K562 (cell line): ENCODE data around the gene CAMK1D. TPM values are rescaled to one million over a fixed set of nuclear protein-coding genes. Genes with fewer than 3 reads are reported as not detected.

Source experiments
- ATAC-seq: fragments of 200-7000 bp; cut with Tn5 transposase; 3 replicates; pipeline ENCODE4 v1.9.1; 2020; ENCODE audit warnings: moderate library complexity
- BruUV-seq: library from RNA; stranded (reverse); fragments of 400-500 nt; replicated peaks from 2 replicates; lab custom pipeline; 2021; lab: Mats Ljungman, UMichigan
- CTCF ChIA-PET: fragments of 300-600 bp; formaldehyde crosslinking; extraction: SDS; loops from one replicate; lab custom pipeline; 2021; ENCODE audit warnings: low intra/inter-chr PET ratio; lab: Yijun Ruan, JAX
- POLR2A ChIA-PET: fragments of 300-600, 350-650 bp; sonication (Branson Sonifier 250); formaldehyde crosslinking; extraction: SDS; loops from one replicate; lab custom pipeline; 2021; ENCODE audit warnings: antibody characterized with exemption, inconsistent platforms; lab: Yijun Ruan, JAX
- DNase-seq, 4 experiments: peaks; one replicate each; pipeline versions ENCODE4 v3.0.0 to v3.0.0-alpha.2; 2011 to 2018; ENCODE audit warnings: low spot score in 3 of 4, mixed read lengths in 3 of 4; ENCODE audit errors: extremely low read depth in 1 of 4
- FAIRE-seq: peaks from 2 replicates; lab custom pipeline; 2011; peaks lifted over from hg19 to GRCh38; lab: Jason Lieb, UNC
- H2AFZ ChIP-seq: 2 replicates; pipeline ENCODE4 v1.6.0; 2011; ENCODE audit warnings: low read depth, low read length, control low read depth, inconsistent platforms
- H3K27ac ChIP-seq: fragments of 200-600 bp; 3 replicates; pipeline ENCODE4 v1.8.0; 2011; ENCODE audit warnings: low read depth, mild to moderate bottlenecking, control low read depth, inconsistent platforms, low read length, moderate library complexity, mixed read lengths; ENCODE audit errors: extremely low read depth
- H3K27me3 ChIP-seq, 2 experiments: fragments of 300-600 bp in 1 of 2; 2 replicates in 1 of 2; 3 replicates in 1 of 2; pipeline versions ENCODE4 v1.6.0 to v1.8.0; 2011; ENCODE audit warnings: inconsistent platforms in 2 of 2, low read length in 2 of 2, mild to moderate bottlenecking in 1 of 2, mixed read lengths in 1 of 2, moderate library complexity in 1 of 2; ENCODE audit not compliant: control insufficient read depth in 2 of 2, insufficient read depth in 2 of 2
- H3K36me3 ChIP-seq: fragments of 300-600 bp; 3 replicates; pipeline ENCODE4 v1.8.0; 2011; ENCODE audit warnings: mild to moderate bottlenecking, low read length, inconsistent platforms; ENCODE audit not compliant: control insufficient read depth, insufficient read depth
- H3K4me1 ChIP-seq, 2 experiments: fragments of 200-600 bp in 1 of 2; replicated peaks in 1 of 2; 2 replicates in 1 of 2; 3 replicates in 1 of 2; pipeline versions ENCODE4 v1.5.1 to v1.8.0; 2011; ENCODE audit warnings: inconsistent platforms in 2 of 2, low read length in 2 of 2, mild to moderate bottlenecking in 1 of 2, mixed read lengths in 1 of 2, moderate library complexity in 1 of 2; ENCODE audit not compliant: control insufficient read depth in 2 of 2, insufficient read depth in 2 of 2
- H3K4me2 ChIP-seq: 2 replicates; pipeline ENCODE4 v1.6.1; 2011; ENCODE audit warnings: low read length, control low read depth, inconsistent platforms, mixed read lengths; ENCODE audit not compliant: insufficient read depth
- H3K4me3 ChIP-seq: fragments of 200-600 bp; sonication (generic), shearing (Covaris generic); 2 replicates; pipeline ENCODE4 v1.5.1; 2016; ENCODE audit warnings: control low read depth, inconsistent platforms
- H3K79me2 ChIP-seq: fragments of 200-600 bp; 3 replicates; pipeline ENCODE4 v1.8.0; 2011; ENCODE audit warnings: low read length, inconsistent platforms; ENCODE audit not compliant: control insufficient read depth, insufficient read depth
- H3K9ac ChIP-seq, 2 experiments: 2 replicates each; pipeline versions ENCODE4 v1.6.0 to v1.6.1; 2011; ENCODE audit warnings: low read depth in 2 of 2, low read length in 2 of 2, control low read depth in 1 of 2, inconsistent platforms in 1 of 2, mild to moderate bottlenecking in 1 of 2, mixed read lengths in 1 of 2; ENCODE audit not compliant: insufficient read depth in 1 of 2
- H3K9me1 ChIP-seq: one replicate; pipeline ENCODE4 v1.6.0; 2011; ENCODE audit warnings: inconsistent platforms, mild to moderate bottlenecking, low read length, moderate library complexity; ENCODE audit not compliant: control insufficient read depth, insufficient read depth
- H3K9me3 ChIP-seq: replicated peaks from 2 replicates; pipeline ENCODE4 v1.5.1; 2011; ENCODE audit warnings: low read depth, low read length, inconsistent platforms; ENCODE audit not compliant: control insufficient read depth, insufficient read depth
- H4K20me1 ChIP-seq: replicated peaks from 2 replicates; pipeline ENCODE4 v1.6.1; 2011; ENCODE audit warnings: low read length, inconsistent platforms, mixed read lengths; ENCODE audit not compliant: control insufficient read depth, insufficient read depth
- CTCF ChIP-seq, 3 experiments: IDR thresholded peaks in 2 of 3; conservative IDR thresholded peaks in 1 of 3; 2 replicates each; pipeline ENCODE4 v1.5.1; 2011 to 2012; ENCODE audit warnings: low read length in 3 of 3, mild to moderate bottlenecking in 3 of 3, control low read depth in 2 of 3, improper control_type of control experiment in 1 of 3, inconsistent platforms in 1 of 3, low read depth in 1 of 3, mixed read lengths in 1 of 3, moderate library complexity in 1 of 3; ENCODE audit not compliant: insufficient read depth in 2 of 3
- E2F4 ChIP-seq: sonication (generic); formaldehyde crosslinking; IDR thresholded peaks from 2 replicates; pipeline ENCODE4 v1.8.0; 2022; ENCODE audit warnings: mild to moderate bottlenecking, low read depth, missing genetic modification reagents
- FOS ChIP-seq: IDR thresholded peaks from 3 replicates; pipeline ENCODE4 v1.6.1; 2011; ENCODE audit not compliant: insufficient read length; ENCODE audit errors: extremely low read depth
- PHF20 ChIP-seq: fragments of 450-650 bp; IDR thresholded peaks from 2 replicates; pipeline ENCODE4 v1.6.1; 2018; ENCODE audit not compliant: partially characterized antibody
- PHF21A ChIP-seq: fragments of 450-650 bp; IDR thresholded peaks from 2 replicates; pipeline ENCODE4 v1.6.1; 2017; ENCODE audit warnings: low read depth, borderline replicate concordance
- POLR2A ChIP-seq: fragments of 450-650 bp; conservative IDR thresholded peaks from 2 replicates; pipeline ENCODE4 v1.6.1; 2016
- POLR2H ChIP-seq: IDR thresholded peaks from 2 replicates; pipeline ENCODE4 v1.6.1; 2016; ENCODE audit warnings: missing genetic modification characterization, low read depth, mild to moderate bottlenecking, control low read depth, missing compliant biosample characterization, moderate library complexity
- PTRF ChIP-seq: fragments of 450-650 bp; IDR thresholded peaks from 2 replicates; pipeline ENCODE4 v1.6.1; 2016; ENCODE audit warnings: mild to moderate bottlenecking, missing genetic modification characterization, missing compliant biosample characterization
- RAD21 ChIP-seq, 2 experiments: fragments of 250-450 bp in 1 of 2; fragments of 450-650 bp in 1 of 2; sonication (Bioruptor Pico) in 1 of 2; formaldehyde crosslinking in 1 of 2; IDR thresholded peaks in 1 of 2; conservative IDR thresholded peaks in 1 of 2; 2 replicates each; pipeline versions ENCODE4 v1.4.0 to v1.8.0; 2020 to 2022; ENCODE audit warnings: mild to moderate bottlenecking in 2 of 2, moderate library complexity in 1 of 2
- RAD51 ChIP-seq: fragments of 450-650 bp; IDR thresholded peaks from 2 replicates; pipeline ENCODE4 v1.7.1; 2016; ENCODE audit warnings: low read depth, mild to moderate bottlenecking, borderline replicate concordance
- USF1 ChIP-seq: sonication (generic); formaldehyde crosslinking; IDR thresholded peaks from 2 replicates; pipeline ENCODE4 v1.9.0; 2022; ENCODE audit warnings: mild to moderate bottlenecking, missing genetic modification reagents
- ZKSCAN3 ChIP-seq: fragments of 250-450 bp; sonication (Bioruptor Pico); IDR thresholded peaks from 2 replicates; pipeline ENCODE4 v1.4.0; 2020
- ZNF592 ChIP-seq: fragments of 450-650 bp; IDR thresholded peaks from 2 replicates; pipeline ENCODE4 v1.6.1; 2017; ENCODE audit warnings: antibody characterized with exemption, mild to moderate bottlenecking
- WGBS: fragments of 100-300 bp; shearing (Covaris generic); methylation state at CpG from one replicate; pipeline ENCODE4 v1.1.6; 2016; ENCODE audit warnings: low coverage, mixed read lengths; ENCODE audit not compliant: insufficient coverage; ENCODE audit errors: missing lambda C conversion rate; 5-methylcytosine and 5-hydroxymethylcytosine counted together
- in situ Hi-C: fragments of 300-500 bp; cut with MboI; formaldehyde crosslinking; loops from 4 replicates; pipeline ENCODE4 v1.15.0; 2018; ENCODE audit warnings: inconsistent platforms, mixed read lengths
- intact Hi-C: fragments of 100-400 bp; cut with micrococcal nuclease; formaldehyde crosslinking; loops from 2 replicates; pipeline ENCODE4 v1.14.2; 2022
- polyA plus RNA-seq, 8 experiments: library from polyadenylated mRNA; depleted of rRNA in 4 of 8; stranded (reverse) in 5 of 8; unstranded in 3 of 8; fragments of >200 nt; fragmentation: Nextera tagmentation in 2 of 8; fragmentation: Illumina TruSeq in 1 of 8; extraction: Ambion mirVana in 2 of 8; extraction: Trizol in 1 of 8; gene quantifications; 2 replicates each; pipeline versions ENCODE4 v1.2.1 to v1.2.3, GENCODE V29; 2011 to 2014; ENCODE audit warnings: inconsistent platforms in 1 of 8, missing spikeins in 1 of 8
- total RNA-seq, 7 experiments: library from RNA; depleted of rRNA in 6 of 7; stranded (reverse); fragments of >200 nt in 6 of 7; fragmentation: Illumina TruSeq in 2 of 7; extraction: Trizol in 2 of 7; gene quantifications; 2 replicates each; pipeline versions ENCODE4 v1.2.1 to v1.2.3, GENCODE V29; 2011 to 2021; ENCODE audit warnings: low replicate concordance in 1 of 7

The CAMK1D gene
- total and polyA plus RNA-seq, 9 of the 15 experiments (the other 6 are each of a cell fraction or from before 2014, with no cell fraction given): 0.12 to 0.24 (median 0.20) TPM; not detected in 5

- under 1% methylated on average over 10 of the region's 10 CpGs for WGBS
- no peak overlapping the region for H3K4me3 ChIP-seq
- H3K27me3 ChIP-seq: peaks cover 49 to 62% of the 10 kb centered on the region in 2 experiments
- in situ Hi-C loops: no loop called here
- no peak overlapping the region for H3K27ac ChIP-seq
- no peak overlapping the region for H2AFZ ChIP-seq
- FAIRE-seq: no peak
- no peak overlapping the region for H3K4me2 ChIP-seq
- H3K36me3 ChIP-seq: no peaks in the 10 kb centered on the region
- no peaks in the 10 kb centered on the region for H3K9me1 ChIP-seq
- no peak for TF ChIP-seq PTRF (tag)
- no peak for TF ChIP-seq PHF21A
- TF ChIP-seq USF1 (CRISPR knock-in tag): no peak
- no peak for TF ChIP-seq CTCF (IDR thresholded peaks at IDR 0.05 in 2 of 3, conservative IDR thresholded peaks at IDR 0.05 in 1 of 3; ENCODE audit: insufficient read depth in 2 of 3, low read depth in 1 of 3, low read length in 3 of 3)
- no peak for TF ChIP-seq FOS
- TF ChIP-seq ZNF592: no peak
- no peak for TF ChIP-seq RAD21 (CRISPR knock-in tag; conservative IDR thresholded peaks at IDR 0.05 in 1 of 2, IDR thresholded peaks at IDR 0.05 in 1 of 2)
- no peak for TF ChIP-seq POLR2A
- no peak for TF ChIP-seq E2F4 (CRISPR knock-in tag)
- no peak for TF ChIP-seq POLR2H
- no peak for TF ChIP-seq ZKSCAN3 (CRISPR knock-in tag)
- no peak for TF ChIP-seq PHF20
- no peak for TF ChIP-seq RAD51
- peaks cover 3% of the 10 kb centered on the region; the same call in 1 of the 2 replicates for H4K20me1 ChIP-seq
- no peaks in the 10 kb centered on the region for H3K4me1 ChIP-seq
- no peak for DNase-seq
- no peak for ATAC-seq
- POLR2A ChIA-PET: no interaction called here
- CTCF ChIA-PET: no interaction called here
- no peak overlapping the region for H3K9ac ChIP-seq
- BruUV-seq: no TSS peak
- H3K9me3 ChIP-seq: no peaks in the 10 kb centered on the region
- H3K79me2 ChIP-seq: no peaks in the 10 kb centered on the region
- intact Hi-C loops: no loop called here
Measured at GRCh38 chr10:12504628-12505027, 155.3 kb downstream of the CAMK1D start.
